K562 (cell line): Measurements from ENCODE around the gene TRMT1.

Experiments
- CTCF ChIP-seq, 3 experiments: IDR thresholded peaks in 2 of 3; conservative IDR thresholded peaks in 1 of 3; 2 replicates each; pipeline ENCODE4 v1.5.1; 2011 to 2012; ENCODE audit warnings: low read length in 3 of 3, mild to moderate bottlenecking in 3 of 3, control low read depth in 2 of 3, improper control_type of control experiment in 1 of 3, inconsistent platforms in 1 of 3, low read depth in 1 of 3, mixed read lengths in 1 of 3, moderate library complexity in 1 of 3; ENCODE audit not compliant: insufficient read depth in 2 of 3
- KAT7 ChIP-seq: sonication (generic); formaldehyde crosslinking; IDR thresholded peaks from 2 replicates; pipeline ENCODE4 v1.8.0; 2022; ENCODE audit warnings: missing genetic modification reagents, mild to moderate bottlenecking, borderline replicate concordance
- MYBL2 ChIP-seq, 2 experiments: fragments of 450-650 bp in 1 of 2; sonication (generic) in 1 of 2; formaldehyde crosslinking in 1 of 2; IDR thresholded peaks; 2 replicates each; pipeline versions ENCODE4 v1.6.1 to v1.8.1; 2017 to 2022; ENCODE audit warnings: borderline replicate concordance in 1 of 2, inconsistent platforms in 1 of 2, low read depth in 1 of 2, mild to moderate bottlenecking in 1 of 2, missing genetic modification reagents in 1 of 2, moderate library complexity in 1 of 2
- RFX5 ChIP-seq: IDR thresholded peaks from 2 replicates; pipeline ENCODE4 v1.6.1; 2011; ENCODE audit warnings: low read depth, mild to moderate bottlenecking, improper control_type of control experiment, low read length
- SPI1 ChIP-seq: IDR thresholded peaks from 2 replicates; pipeline ENCODE4 v1.6.1; 2011; ENCODE audit warnings: low read depth, low read length, control low read depth, borderline replicate concordance
- TAF1 ChIP-seq: IDR thresholded peaks from 2 replicates; pipeline ENCODE4 v1.6.1; 2011; ENCODE audit warnings: mild to moderate bottlenecking, low read length, moderate library complexity; ENCODE audit not compliant: insufficient read depth, control insufficient read depth, severe bottlenecking; ENCODE audit errors: extremely low read depth
- ZNF3 ChIP-seq: fragments of 250-450 bp; sonication (Bioruptor Pico); IDR thresholded peaks from 2 replicates; pipeline ENCODE4 v1.5.0; 2021; ENCODE audit warnings: mild to moderate bottlenecking, moderate library complexity
- ZNF431 ChIP-seq: sonication (generic); formaldehyde crosslinking; IDR thresholded peaks from 2 replicates; pipeline ENCODE4 v1.8.0; 2022; ENCODE audit warnings: mild to moderate bottlenecking, missing genetic modification reagents
- TF ChIP-seq, protein P1 (sequence below), 2 experiments: fragments of 450-650 bp; formaldehyde crosslinking in 1 of 2; IDR thresholded peaks; 2 replicates each; pipeline versions ENCODE4 v1.4.0 to v1.6.1; 2014 to 2020; ENCODE audit warnings: mild to moderate bottlenecking in 2 of 2, borderline replicate concordance in 1 of 2, low read depth in 1 of 2
- TF ChIP-seq, protein P2 (sequence below): fragments of 450-650 bp; formaldehyde crosslinking; IDR thresholded peaks from 2 replicates; pipeline ENCODE4 v1.4.0; 2020; ENCODE audit warnings: mild to moderate bottlenecking, moderate library complexity

DNA sequence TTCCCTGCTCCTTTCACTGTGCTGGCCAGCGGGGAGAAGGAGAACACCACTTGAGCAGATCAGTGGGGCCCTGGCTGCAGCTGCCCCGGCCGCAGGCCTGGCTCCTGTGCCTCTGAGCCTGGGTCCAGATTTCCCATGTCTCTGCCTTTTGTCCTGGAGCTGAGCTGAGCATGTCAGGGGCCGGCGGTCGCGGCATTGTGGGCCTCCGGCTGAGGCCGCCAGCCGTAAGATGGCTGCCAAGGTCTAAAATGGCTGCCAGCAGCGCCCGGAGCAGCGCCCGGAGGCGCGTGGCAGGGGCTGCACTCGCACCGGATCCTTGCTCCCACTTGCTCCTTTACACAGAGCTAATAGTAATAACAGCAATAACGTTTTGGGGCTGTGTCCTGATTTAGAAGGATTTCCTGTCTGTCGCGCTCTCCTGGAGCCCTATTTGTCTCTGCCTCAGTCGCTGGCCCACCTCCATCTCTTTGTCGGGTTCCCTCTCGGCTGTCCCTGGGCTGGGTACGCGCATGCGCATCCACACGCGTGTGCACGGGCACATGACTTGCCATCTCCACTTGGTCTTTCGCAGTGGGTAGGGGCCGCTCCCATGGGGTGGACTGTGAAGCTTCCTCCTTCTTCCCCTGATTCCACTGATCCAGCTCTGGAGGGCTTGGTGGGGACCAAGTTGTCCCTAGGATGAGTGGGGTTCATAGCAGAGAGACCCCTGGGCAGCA, 46.0 kb downstream of the TRMT1 start:
- TF ChIP-seq RFX5 (no peak), KAT7 (CRISPR knock-in tag) (no peak), ZNF3 (CRISPR knock-in tag) (no peak), TAF1 (no peak), CTCF (IDR thresholded peaks at IDR 0.05 in 2 of 3, conservative IDR thresholded peaks at IDR 0.05 in 1 of 3; ENCODE audit: insufficient read depth in 2 of 3, low read depth in 1 of 3, low read length in 3 of 3) (no peak), MYBL2 (IDR thresholded peaks at IDR 0.05; ENCODE audit: low read depth) (no peak), MYBL2 (CRISPR knock-in tag; IDR thresholded peaks at IDR 0.05; ENCODE audit: borderline replicate concordance) (no peak), SPI1 (no peak), ZNF431 (CRISPR knock-in tag) (no peak)
- TF ChIP-seq, protein P1, sequence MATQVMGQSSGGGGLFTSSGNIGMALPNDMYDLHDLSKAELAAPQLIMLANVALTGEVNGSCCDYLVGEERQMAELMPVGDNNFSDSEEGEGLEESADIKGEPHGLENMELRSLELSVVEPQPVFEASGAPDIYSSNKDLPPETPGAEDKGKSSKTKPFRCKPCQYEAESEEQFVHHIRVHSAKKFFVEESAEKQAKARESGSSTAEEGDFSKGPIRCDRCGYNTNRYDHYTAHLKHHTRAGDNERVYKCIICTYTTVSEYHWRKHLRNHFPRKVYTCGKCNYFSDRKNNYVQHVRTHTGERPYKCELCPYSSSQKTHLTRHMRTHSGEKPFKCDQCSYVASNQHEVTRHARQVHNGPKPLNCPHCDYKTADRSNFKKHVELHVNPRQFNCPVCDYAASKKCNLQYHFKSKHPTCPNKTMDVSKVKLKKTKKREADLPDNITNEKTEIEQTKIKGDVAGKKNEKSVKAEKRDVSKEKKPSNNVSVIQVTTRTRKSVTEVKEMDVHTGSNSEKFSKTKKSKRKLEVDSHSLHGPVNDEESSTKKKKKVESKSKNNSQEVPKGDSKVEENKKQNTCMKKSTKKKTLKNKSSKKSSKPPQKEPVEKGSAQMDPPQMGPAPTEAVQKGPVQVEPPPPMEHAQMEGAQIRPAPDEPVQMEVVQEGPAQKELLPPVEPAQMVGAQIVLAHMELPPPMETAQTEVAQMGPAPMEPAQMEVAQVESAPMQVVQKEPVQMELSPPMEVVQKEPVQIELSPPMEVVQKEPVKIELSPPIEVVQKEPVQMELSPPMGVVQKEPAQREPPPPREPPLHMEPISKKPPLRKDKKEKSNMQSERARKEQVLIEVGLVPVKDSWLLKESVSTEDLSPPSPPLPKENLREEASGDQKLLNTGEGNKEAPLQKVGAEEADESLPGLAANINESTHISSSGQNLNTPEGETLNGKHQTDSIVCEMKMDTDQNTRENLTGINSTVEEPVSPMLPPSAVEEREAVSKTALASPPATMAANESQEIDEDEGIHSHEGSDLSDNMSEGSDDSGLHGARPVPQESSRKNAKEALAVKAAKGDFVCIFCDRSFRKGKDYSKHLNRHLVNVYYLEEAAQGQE (IDR thresholded peaks at IDR 0.05; ENCODE audit: borderline replicate concordance): no peak
- TF ChIP-seq, protein P1 (CRISPR knock-in tag; IDR thresholded peaks at IDR 0.05; ENCODE audit: low read depth): no peak
- TF ChIP-seq, protein P2, sequence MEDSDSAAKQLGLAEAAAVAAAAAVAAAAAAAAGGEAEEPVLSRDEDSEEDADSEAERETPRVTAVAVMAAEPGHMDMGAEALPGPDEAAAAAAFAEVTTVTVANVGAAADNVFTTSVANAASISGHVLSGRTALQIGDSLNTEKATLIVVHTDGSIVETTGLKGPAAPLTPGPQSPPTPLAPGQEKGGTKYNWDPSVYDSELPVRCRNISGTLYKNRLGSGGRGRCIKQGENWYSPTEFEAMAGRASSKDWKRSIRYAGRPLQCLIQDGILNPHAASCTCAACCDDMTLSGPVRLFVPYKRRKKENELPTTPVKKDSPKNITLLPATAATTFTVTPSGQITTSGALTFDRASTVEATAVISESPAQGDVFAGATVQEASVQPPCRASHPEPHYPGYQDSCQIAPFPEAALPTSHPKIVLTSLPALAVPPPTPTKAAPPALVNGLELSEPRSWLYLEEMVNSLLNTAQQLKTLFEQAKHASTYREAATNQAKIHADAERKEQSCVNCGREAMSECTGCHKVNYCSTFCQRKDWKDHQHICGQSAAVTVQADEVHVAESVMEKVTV (CRISPR knock-in tag): no peak
